ENCODE data around the gene EIF2S1. TPM values are rescaled to one million over a fixed set of nuclear protein-coding genes. Genes with fewer than 3 reads are reported as not detected.

EIF2S1 gene
- total and polyA plus RNA-seq, 2 experiments from 2014 or later = 42.7 to 135 TPM

DNA sequence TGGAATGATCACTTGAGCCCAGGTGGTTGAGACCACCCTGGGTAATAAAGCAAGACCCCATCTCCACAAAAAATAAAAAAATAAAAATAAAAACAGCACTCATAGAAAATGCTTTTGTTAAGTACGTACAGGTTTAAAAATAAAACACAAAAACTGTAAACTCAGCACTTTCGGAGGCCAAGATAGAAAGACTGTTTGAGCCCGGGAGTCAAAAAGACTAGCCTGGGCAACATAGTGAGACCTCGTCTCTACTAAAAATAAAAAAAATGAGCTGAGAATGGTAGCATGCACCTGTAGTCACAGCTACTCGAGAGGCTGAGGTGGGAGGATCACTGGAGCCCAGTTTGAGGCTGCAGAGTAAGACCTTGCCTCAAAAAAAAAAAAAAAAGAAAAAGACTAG is 8.1 kb upstream of the EIF2S1 start:
- H3K27me3 ChIP-seq = no peaks in the 10 kb centered on the region
- TF ChIP-seq, protein P1, sequence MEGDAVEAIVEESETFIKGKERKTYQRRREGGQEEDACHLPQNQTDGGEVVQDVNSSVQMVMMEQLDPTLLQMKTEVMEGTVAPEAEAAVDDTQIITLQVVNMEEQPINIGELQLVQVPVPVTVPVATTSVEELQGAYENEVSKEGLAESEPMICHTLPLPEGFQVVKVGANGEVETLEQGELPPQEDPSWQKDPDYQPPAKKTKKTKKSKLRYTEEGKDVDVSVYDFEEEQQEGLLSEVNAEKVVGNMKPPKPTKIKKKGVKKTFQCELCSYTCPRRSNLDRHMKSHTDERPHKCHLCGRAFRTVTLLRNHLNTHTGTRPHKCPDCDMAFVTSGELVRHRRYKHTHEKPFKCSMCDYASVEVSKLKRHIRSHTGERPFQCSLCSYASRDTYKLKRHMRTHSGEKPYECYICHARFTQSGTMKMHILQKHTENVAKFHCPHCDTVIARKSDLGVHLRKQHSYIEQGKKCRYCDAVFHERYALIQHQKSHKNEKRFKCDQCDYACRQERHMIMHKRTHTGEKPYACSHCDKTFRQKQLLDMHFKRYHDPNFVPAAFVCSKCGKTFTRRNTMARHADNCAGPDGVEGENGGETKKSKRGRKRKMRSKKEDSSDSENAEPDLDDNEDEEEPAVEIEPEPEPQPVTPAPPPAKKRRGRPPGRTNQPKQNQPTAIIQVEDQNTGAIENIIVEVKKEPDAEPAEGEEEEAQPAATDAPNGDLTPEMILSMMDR (IDR thresholded peaks at IDR 0.05; ENCODE audit: low read depth, low read length) = no peak
- no peak for DNase-seq (ENCODE audit: low read depth in 1 of 2, low spot score in 1 of 2)
- H3K27ac ChIP-seq = no peak overlapping the region
- peaks cover 26% of the 10 kb centered on the region for H3K36me3 ChIP-seq
- peaks cover 7% of the 10 kb centered on the region for H3K4me1 ChIP-seq (ENCODE audit: low read depth)
- no peak overlapping the region for H3K4me3 ChIP-seq
- H3K9me3 ChIP-seq (ENCODE audit: low read depth) = no peaks in the 10 kb centered on the region

DNA sequence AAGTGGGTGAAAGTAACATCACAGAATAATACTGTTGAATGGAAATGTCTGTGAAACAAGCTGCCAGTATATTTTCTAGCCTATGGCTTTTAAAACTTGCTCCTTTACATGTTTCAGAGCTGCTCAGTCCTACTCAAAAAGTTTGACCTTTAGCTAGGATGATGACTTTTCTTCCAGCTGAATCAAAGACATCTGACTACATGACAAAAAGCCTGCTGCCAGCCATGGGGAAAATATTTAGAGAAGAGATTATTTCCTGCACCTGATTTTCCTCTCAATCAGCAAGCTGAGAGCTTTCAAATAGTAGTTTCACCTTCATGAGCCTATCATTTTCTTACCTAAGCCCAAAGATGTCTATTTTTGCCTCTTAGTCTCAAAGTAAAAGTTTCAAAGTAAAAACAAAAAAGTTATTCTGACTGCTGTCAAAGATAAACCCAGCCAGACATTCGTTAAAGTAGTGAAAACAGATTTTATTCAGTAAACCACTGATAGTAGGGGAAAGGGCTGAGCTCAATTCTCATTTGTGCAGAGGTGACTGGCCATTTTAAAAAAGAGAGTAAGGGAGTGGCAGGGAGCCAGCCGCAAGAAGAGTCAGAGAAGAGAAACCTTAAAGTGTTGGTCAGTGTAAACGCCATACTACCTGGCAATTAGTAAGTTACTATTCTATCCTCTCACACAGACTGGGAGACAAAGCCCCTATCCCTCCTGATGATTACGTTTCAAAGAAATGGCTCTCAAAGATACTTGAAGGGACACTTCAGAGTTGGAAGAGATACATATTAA is 2.8 kb upstream of the EIF2S1 start:
- no peaks in the 10 kb centered on the region for H3K27me3 ChIP-seq
- no peaks in the 10 kb centered on the region for H3K9me3 ChIP-seq (ENCODE audit: low read depth)
- H3K4me3 ChIP-seq = no peak overlapping the region
- peaks cover 36% of the 10 kb centered on the region for H3K4me1 ChIP-seq (ENCODE audit: low read depth)
- TF ChIP-seq, protein P1 (IDR thresholded peaks at IDR 0.05; ENCODE audit: low read depth, low read length) = no peak
- DNase-seq (ENCODE audit: low read depth in 1 of 2, low spot score in 1 of 2) = no peak
- H3K27ac ChIP-seq = peak overlapping the region; percentile 34
- H3K36me3 ChIP-seq = no peaks in the 10 kb centered on the region

GRCh38 chr14:67357969-67358354 is 2.2 kb upstream of the EIF2S1 start:
- no peaks in the 10 kb centered on the region for H3K9me3 ChIP-seq (ENCODE audit: low read depth)
- no peaks in the 10 kb centered on the region for H3K36me3 ChIP-seq
- TF ChIP-seq, protein P1 (IDR thresholded peaks at IDR 0.05; ENCODE audit: low read depth, low read length) = no peak
- no peak for DNase-seq (ENCODE audit: low read depth in 1 of 2, low spot score in 1 of 2)
- H3K4me3 ChIP-seq = peak overlapping the region; percentile 52
- peaks cover 36% of the 10 kb centered on the region for H3K4me1 ChIP-seq (ENCODE audit: low read depth)
- no peaks in the 10 kb centered on the region for H3K27me3 ChIP-seq
- H3K27ac ChIP-seq = peak overlapping the region; percentile 34

DNA sequence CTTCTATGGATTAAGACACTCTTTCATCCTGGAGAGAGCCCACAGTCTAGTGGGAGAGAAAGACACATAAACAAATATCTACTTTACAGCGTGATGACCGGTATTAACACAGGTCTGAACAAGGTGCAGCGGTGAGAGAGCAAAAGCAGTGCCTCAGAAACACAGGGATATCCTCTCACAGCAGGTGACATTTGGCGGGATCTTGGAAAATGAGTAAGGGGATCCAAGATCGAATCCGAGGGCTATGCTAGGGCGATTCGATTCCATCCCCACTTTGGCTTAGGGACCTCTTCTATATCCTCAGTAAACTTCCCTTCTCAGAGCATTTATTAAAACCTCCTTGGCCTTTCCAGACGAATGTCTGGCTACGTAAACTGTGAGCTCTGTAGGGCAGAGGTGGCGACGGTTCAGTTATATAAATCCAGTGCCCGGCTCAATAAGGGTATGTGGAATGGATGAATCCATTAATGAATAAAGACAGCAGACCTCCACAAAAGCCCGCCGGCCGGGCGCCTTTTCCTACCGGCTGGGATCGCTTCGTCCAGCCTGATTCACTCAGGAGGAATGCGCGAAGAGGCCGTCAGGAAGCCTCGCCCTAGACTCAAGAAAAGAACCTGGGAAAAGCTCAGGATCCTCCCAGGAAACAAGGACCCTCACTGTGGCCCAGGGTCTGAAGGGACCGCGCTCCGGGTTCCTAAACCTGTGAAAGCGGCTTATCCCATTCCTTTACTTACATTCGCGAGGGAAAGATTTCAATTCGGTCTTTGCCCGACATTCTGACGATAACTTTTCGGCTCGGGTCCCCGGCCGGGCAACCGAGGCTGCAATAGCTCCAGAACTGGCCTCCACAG is 979 bp upstream of the EIF2S1 start:
- Histone ChIP-seq H3K36me3 (no peaks in the 10 kb centered on the region), H3K27me3 (no peaks in the 10 kb centered on the region), H3K27ac (peak overlapping the region; percentile 89), H3K4me1 (ENCODE audit: low read depth) (peaks cover 36% of the 10 kb centered on the region), H3K9me3 (ENCODE audit: low read depth) (no peaks in the 10 kb centered on the region), H3K4me3 (peak overlapping the region; percentile 52)
- TF ChIP-seq, protein P1 (IDR thresholded peaks at IDR 0.05; ENCODE audit: low read depth, low read length) = no peak
- peak; percentile 40 to 63 for DNase-seq (ENCODE audit: low read depth in 1 of 2, low spot score in 1 of 2)

GRCh38 chr14:67360470-67361206 is 510 bp downstream of the EIF2S1 start:
- peak overlapping the region; percentile 94 for H3K27ac ChIP-seq
- peak overlapping the region; percentile 52 for H3K4me3 ChIP-seq
- DNase-seq (ENCODE audit: low read depth in 1 of 2, low spot score in 1 of 2) = no peak
- H3K4me1 ChIP-seq (ENCODE audit: low read depth) = peaks cover 36% of the 10 kb centered on the region
- TF ChIP-seq, protein P1 (IDR thresholded peaks at IDR 0.05; ENCODE audit: low read depth, low read length) = no peak
- H3K36me3 ChIP-seq = peaks cover 14% of the 10 kb centered on the region
- no peaks in the 10 kb centered on the region for H3K27me3 ChIP-seq
- H3K9me3 ChIP-seq (ENCODE audit: low read depth) = no peaks in the 10 kb centered on the region
